HCT116 (cell line): ENCODE results near the gene BEX3. TPM values are rescaled to one million over a fixed set of nuclear protein-coding genes. Genes with fewer than 3 reads are reported as not detected.

ENCODE experiments used
- ATAC-seq: fragments of 200-7000 bp; cut with Tn5 transposase; 2 replicates; pipeline ENCODE4 v1.9.1; 2020; ENCODE audit warnings: mild to moderate bottlenecking, moderate library complexity
- BruUV-seq: library from RNA; stranded (reverse); fragments of 400-500 nt; replicated peaks from 2 replicates; lab custom pipeline; 2021; lab: Mats Ljungman, UMichigan
- CTCF ChIA-PET: fragments of 300-600 bp; sonication (Branson Sonifier 250); formaldehyde crosslinking; loops from one replicate; lab custom pipeline; 2021; ENCODE audit warnings: antibody characterized with exemption; lab: Charles Lee
- POLR2A ChIA-PET: fragments of 300-600, 350-600 bp; sonication (Branson Sonifier 250); formaldehyde crosslinking; loops from one replicate; lab custom pipeline; 2021; ENCODE audit warnings: antibody characterized with exemption; lab: Charles Lee
- RAD21 ChIA-PET, 2 experiments: fragments of 300-600 bp; sonication (Branson Sonifier 250); formaldehyde crosslinking; loops; one replicate each; lab custom pipeline; 2023; ENCODE audit warnings: low total read pairs in 2 of 2; ENCODE audit not compliant: uncharacterized antibody in 2 of 2, unreplicated experiment in 2 of 2, low non-redundant PET in 1 of 2; lab: Charles Lee
- DNase-seq: peaks from one replicate; pipeline ENCODE4 v3.0.0-alpha.2; 2010; ENCODE audit warnings: low read depth, low spot score
- H2AFZ ChIP-seq: fragments of 200-600 bp; shearing (Covaris generic), sonication (generic); 2 replicates; pipeline ENCODE4 v1.6.1; 2017; ENCODE audit warnings: low read depth, mixed run types, mixed read lengths, antibody characterized with exemption, low read length; ENCODE audit not compliant: poor library complexity, severe bottlenecking
- H3K27ac ChIP-seq: 2 replicates; pipeline ENCODE4 v1.5.1; 2012; ENCODE audit warnings: low read depth, low read length
- H3K27me3 ChIP-seq: fragments of 200-600 bp; sonication (generic); 2 replicates; pipeline ENCODE4 v1.6.1; 2016; ENCODE audit warnings: mixed run types, low read length, mixed read lengths; ENCODE audit not compliant: insufficient read depth
- H3K36me3 ChIP-seq, 2 experiments: fragments of 200-500 bp in 1 of 2; fragments of 200-600 bp in 1 of 2; sonication (Bioruptor generic) in 1 of 2; sonication (generic) in 1 of 2; 2 replicates each; pipeline versions ENCODE4 v1.5.1 to v1.6.1; 2014 to 2016; ENCODE audit warnings: low read length in 2 of 2, inconsistent platforms in 1 of 2, mixed read lengths in 1 of 2, mixed run types in 1 of 2; ENCODE audit not compliant: insufficient read depth in 2 of 2, control insufficient read depth in 1 of 2
- H3K4me1 ChIP-seq, 2 experiments: fragments of 200-600 bp in 1 of 2; sonication (generic) in 1 of 2; 2 replicates each; pipeline versions ENCODE4 v1.5.1 to v1.6.1; 2012 to 2017; ENCODE audit warnings: low read length in 2 of 2, inconsistent platforms in 1 of 2, mild to moderate bottlenecking in 1 of 2, mixed read lengths in 1 of 2, mixed run types in 1 of 2, moderate library complexity in 1 of 2; ENCODE audit not compliant: insufficient read depth in 2 of 2, control insufficient read depth in 1 of 2
- H3K4me2 ChIP-seq: fragments of 200-600 bp; sonication (generic); 2 replicates; pipeline ENCODE4 v1.6.1; 2017; ENCODE audit warnings: mixed run types, low read length, mixed read lengths
- H3K4me3 ChIP-seq, 2 experiments: fragments of 200-600 bp in 1 of 2; sonication (generic) in 1 of 2; replicated peaks in 1 of 2; 2 replicates each; pipeline ENCODE4 v1.5.1; 2011 to 2016; ENCODE audit warnings: low read length in 2 of 2, control low read depth in 1 of 2, low read depth in 1 of 2, mild to moderate bottlenecking in 1 of 2, mixed read lengths in 1 of 2, mixed run types in 1 of 2
- H3K79me2 ChIP-seq: fragments of 200-600 bp; sonication (generic); 2 replicates; pipeline ENCODE4 v1.6.1; 2017; ENCODE audit warnings: mild to moderate bottlenecking, mixed run types, low read length, moderate library complexity, mixed read lengths; ENCODE audit not compliant: insufficient read depth
- H3K9ac ChIP-seq: fragments of 200-600 bp; sonication (generic); 2 replicates; pipeline ENCODE4 v1.6.1; 2016; ENCODE audit warnings: low read length, mixed read lengths
- H3K9me2 ChIP-seq: fragments of 200-600 bp; sonication (generic), shearing (Covaris generic); 2 replicates; pipeline ENCODE4 v1.6.1; 2017; ENCODE audit warnings: mixed run types, mild to moderate bottlenecking, moderate library complexity; ENCODE audit not compliant: insufficient read depth
- H3K9me3 ChIP-seq, 2 experiments: fragments of 200-500 bp in 1 of 2; fragments of 200-600 bp in 1 of 2; sonication (Bioruptor generic) in 1 of 2; sonication (generic) in 1 of 2; 2 replicates each; pipeline ENCODE4 v1.6.1; 2014 to 2017; ENCODE audit warnings: low read length in 2 of 2, mixed read lengths in 2 of 2, inconsistent platforms in 1 of 2, low read depth in 1 of 2, mild to moderate bottlenecking in 1 of 2, mixed run types in 1 of 2, moderate library complexity in 1 of 2; ENCODE audit not compliant: control insufficient read depth in 1 of 2, insufficient read depth in 1 of 2
- H4K20me1 ChIP-seq: fragments of 200-600 bp; sonication (generic), shearing (Covaris generic); 2 replicates; pipeline ENCODE4 v1.6.1; 2017; ENCODE audit warnings: mixed run types, mild to moderate bottlenecking, moderate library complexity; ENCODE audit not compliant: insufficient read depth
- ATF3 ChIP-seq: IDR thresholded peaks from 2 replicates; pipeline ENCODE4 v1.6.1; 2012
- CEBPB ChIP-seq: IDR thresholded peaks from 2 replicates; pipeline ENCODE4 v1.6.1; 2012; ENCODE audit warnings: low read depth
- CTCF ChIP-seq, 3 experiments: fragments of 200-600 bp in 1 of 3; sonication (generic) in 1 of 3; IDR thresholded peaks in 2 of 3; conservative IDR thresholded peaks in 1 of 3; 2 replicates each; pipeline ENCODE4 v1.5.1; 2012 to 2017; ENCODE audit warnings: low read depth in 2 of 3, low read length in 2 of 3, antibody characterized with exemption in 1 of 3, borderline replicate concordance in 1 of 3, control low read depth in 1 of 3, mild to moderate bottlenecking in 1 of 3, mixed read lengths in 1 of 3, mixed run types in 1 of 3, moderate library complexity in 1 of 3; ENCODE audit not compliant: insufficient read depth in 1 of 3
- ELF1 ChIP-seq: IDR thresholded peaks from 2 replicates; pipeline ENCODE4 v1.6.1; 2012; ENCODE audit warnings: low read depth, borderline replicate concordance
- EZH2 ChIP-seq: fragments of 200-600 bp; sonication (generic); IDR thresholded peaks from 2 replicates; pipeline ENCODE4 v1.6.1; 2017; ENCODE audit warnings: antibody characterized with exemption, mixed run types
- MAX ChIP-seq: IDR thresholded peaks from 2 replicates; pipeline ENCODE4 v1.6.1; 2012
- POLR2AphosphoS5 ChIP-seq: IDR thresholded peaks from 2 replicates; pipeline ENCODE4 v1.6.1; 2011; ENCODE audit warnings: mild to moderate bottlenecking, low read depth, low read length, moderate library complexity
- RAD21 ChIP-seq: IDR thresholded peaks from 2 replicates; pipeline ENCODE4 v1.6.1; 2012; ENCODE audit warnings: low read depth, mild to moderate bottlenecking
- SIN3A ChIP-seq: IDR thresholded peaks from 2 replicates; pipeline ENCODE4 v1.6.1; 2012; ENCODE audit warnings: low read depth
- SP1 ChIP-seq: IDR thresholded peaks from 2 replicates; pipeline ENCODE4 v1.6.1; 2012; ENCODE audit warnings: low read depth
- SRF ChIP-seq: IDR thresholded peaks from 2 replicates; pipeline ENCODE4 v1.6.1; 2012; ENCODE audit warnings: low read depth
- YY1 ChIP-seq: IDR thresholded peaks from 2 replicates; pipeline ENCODE4 v1.6.1; 2011; ENCODE audit warnings: low read length, low read depth, moderate library complexity, mild to moderate bottlenecking; ENCODE audit not compliant: insufficient replicate concordance; ENCODE audit errors: extremely low read depth
- ZBTB33 ChIP-seq: IDR thresholded peaks from 2 replicates; pipeline ENCODE4 v1.6.1; 2011; ENCODE audit warnings: mild to moderate bottlenecking, low read length, moderate library complexity; ENCODE audit not compliant: insufficient replicate concordance; ENCODE audit errors: extremely low read depth
- ZFX ChIP-seq: fragments of 450-650 bp; IDR thresholded peaks from 2 replicates; pipeline ENCODE4 v1.6.1; 2017
- ZNF274 ChIP-seq: fragments of 200-500 bp; sonication (Bioruptor generic); IDR thresholded peaks from 2 replicates; pipeline ENCODE4 v1.6.1; 2014; ENCODE audit warnings: mild to moderate bottlenecking, low read depth, low read length, inconsistent platforms
- intact Hi-C: fragments of 100-400 bp; cut with micrococcal nuclease; formaldehyde crosslinking; loops from 2 replicates; pipeline ENCODE4 v1.10.0; 2022
- total RNA-seq: library from RNA; stranded (reverse); gene quantifications from one replicate; pipeline ENCODE4 v1.2.1, GENCODE V29; 2021; ENCODE audit not compliant: unreplicated experiment

The BEX3 gene
- total RNA-seq, 1 experiment from 2014 or later = 86.2 TPM

- no peak overlapping the region for H3K4me3 ChIP-seq
- H3K4me2 ChIP-seq = no peak overlapping the region
- H3K4me1 ChIP-seq = peaks cover 2 to 16% of the 10 kb centered on the region in 2 experiments; a peak in 2 of 4 replicates
- no peak overlapping the region for H3K9ac ChIP-seq
- H3K9me2 ChIP-seq = no peaks in the 10 kb centered on the region
- H4K20me1 ChIP-seq = no peaks in the 10 kb centered on the region
- peaks cover 9% of the 10 kb centered on the region for H3K79me2 ChIP-seq
- no peak for DNase-seq
- intact Hi-C loops = no loop called here
- ChIA-PET CTCF (no interaction called here), RAD21 (no interaction called here)
- H2AFZ ChIP-seq = no peak overlapping the region
- H3K27me3 ChIP-seq = no peaks in the 10 kb centered on the region
- H3K36me3 ChIP-seq = no peaks in the 10 kb centered on the region
- H3K9me3 ChIP-seq = no peaks in the 10 kb centered on the region
- ATAC-seq = no peak
- no peak for TF ChIP-seq ZBTB33
- no peak for TF ChIP-seq RAD21
- TF ChIP-seq EZH2 = no peak
- no peak for TF ChIP-seq YY1
- no peak for TF ChIP-seq ATF3
- TF ChIP-seq SP1 = no peak
- no peak for TF ChIP-seq POLR2AphosphoS5
- TF ChIP-seq SIN3A = no peak
- TF ChIP-seq MAX = no peak
- TF ChIP-seq SRF = no peak
- TF ChIP-seq CTCF (IDR thresholded peaks at IDR 0.05 in 2 of 3, conservative IDR thresholded peaks at IDR 0.05 in 1 of 3; ENCODE audit: borderline replicate concordance in 1 of 3, insufficient read depth in 1 of 3, low read depth in 2 of 3, low read length in 2 of 3) = no peak
- no peak for TF ChIP-seq ELF1
- no peak for TF ChIP-seq CEBPB
- TF ChIP-seq ZNF274 = no peak
- TF ChIP-seq ZFX = no peak
- TF ChIP-seq, all 23 proteins: peak for 0
- no TSS peak for BruUV-seq
- H3K27ac ChIP-seq = no peak overlapping the region
- POLR2A ChIA-PET = no interaction called here
These were observed 3.5 kb upstream of the BEX3 start for GRCh38 chrX:103372886-103373285.
